Adrenal gland (tissue), 12 donors: ENCODE data around the gene MKX. TPM values are rescaled to one million over a fixed set of nuclear protein-coding genes. Genes with fewer than 3 reads are reported as not detected.

Experiments used
- DNase-seq, 7 donors: peaks; one replicate each; pipeline ENCODE4 v3.0.0-alpha.2; 2019 to 2020
- H3K27ac ChIP-seq, 5 donors: fragments of 200-600 bp; sonication (generic) in 4 of 5; 1 replicate in 3 of 5; 2 replicates in 2 of 5; pipeline versions ENCODE4 v1.5.1 to v1.8.0; 2016 to 2020; ENCODE audit warnings: mild to moderate bottlenecking in 1 of 5
- H3K27me3 ChIP-seq: fragments of 200-600 bp; 2 replicates; pipeline ENCODE4 v1.8.0; 2021
- H3K36me3 ChIP-seq, 2 donors: fragments of 200-600 bp; replicated peaks in 1 of 2; 1 replicate in 1 of 2; 2 replicates in 1 of 2; pipeline versions ENCODE4 v1.5.1 to v1.8.0; 2018 to 2022
- H3K4me1 ChIP-seq, 2 donors: fragments of 200-600 bp; replicated peaks in 1 of 2; 1 replicate in 1 of 2; 2 replicates in 1 of 2; pipeline versions ENCODE4 v1.5.1 to v1.8.0; 2018 to 2021
- H3K4me3 ChIP-seq, 4 donors: fragments of 200-600 bp; sonication (generic) in 3 of 4; one replicate each; pipeline ENCODE4 v1.5.1; 2016 to 2018
- H3K9me3 ChIP-seq, 3 donors: fragments of 200-600 bp; sonication (generic) in 1 of 3; replicated peaks in 1 of 3; 1 replicate in 2 of 3; 2 replicates in 1 of 3; pipeline versions ENCODE4 v1.5.1 to v1.8.0; 2016 to 2021
- CTCF ChIP-seq, 6 experiments: fragments of 450-650 bp in 4 of 6; fragments of 200-600 bp in 2 of 6; sonication (generic) in 1 of 6; IDR thresholded peaks; 1 replicate in 5 of 6; 2 replicates in 1 of 6; pipeline versions ENCODE4 v1.5.1 to v1.8.0; 2016 to 2021; ENCODE audit warnings: antibody characterized with exemption in 6 of 6, mild to moderate bottlenecking in 2 of 6, moderate library complexity in 1 of 6
- POLR2A ChIP-seq, 2 donors: fragments of 450-650 bp; IDR thresholded peaks; one replicate each; pipeline ENCODE4 v1.6.1; 2017; ENCODE audit warnings: antibody characterized with exemption in 2 of 2, mild to moderate bottlenecking in 2 of 2, moderate library complexity in 1 of 2
- WGBS, 4 donors: extraction: QIAGEN DNeasy Blood & Tissue Kit in 2 of 4; methylation state at CpG; one replicate each; pipeline versions ENCODE4 v1.1.5 to v1.1.7; 2013 to 2017; 5-methylcytosine and 5-hydroxymethylcytosine counted together
- intact Hi-C, 2 donors: fragments of 100-400 bp; cut with DNase I; formaldehyde crosslinking; loops; one replicate each; pipeline versions ENCODE4 v1.14.1 to v1.15.0; 2022 to 2023
- polyA plus RNA-seq, 3 donors: library from polyadenylated mRNA; stranded (reverse); fragments of 200-250 nt in 2 of 3; fragments of 350-450 nt in 1 of 3; fragmentation: Illumina TruSeq in 1 of 3; extraction: RNeasy Lipid Tissue Mini Kit (QIAGEN cat#74804) in 1 of 3; gene quantifications; one replicate each; pipeline ENCODE4 v1.2.3, GENCODE V29; 2013 to 2014
- total RNA-seq, 9 donors: library from RNA; depleted of rRNA in 4 of 9; stranded (reverse); fragments of >200 nt in 4 of 9; fragments of 120-200 nt in 1 of 9; fragmentation: NEBNext Ultra II Directional in 1 of 9; extraction: Animal tissue kit (Norgen Biotek cat#: 25700) in 1 of 9; gene quantifications; one replicate each; pipeline versions ENCODE4 v1.1.0 to v1.2.4, GENCODE V29; 2013 to 2023
- donor health status: healthy with polysubstance abuse.
- donor health status: Bipolar disorder and iron deficiency.
- donor health status: DM: yes; HTN: yes; CAD: no.
- donor health status: DM: no; HTN: no; CAD: no.
- donor health status: DM: no; HTN: no; CAD: no.
- donor health status: DM: yes; HTN: yes; CAD: no.

Gene MKX
- total and polyA plus RNA-seq, 12 donors: 0.06 to 5.4 (median 1.3) TPM

GRCh38 chr10:27748601-27749000 lies 3.0 kb upstream of the MKX start:
- intact Hi-C loops: no loop called here
- 32 to 39% (median 34%) methylated on average over 4 of the region's 4 CpGs for WGBS, 4 donors
- no peaks in the 10 kb centered on the region for H3K9me3 ChIP-seq
- no peak overlapping the region for H3K4me3 ChIP-seq
- DNase-seq: no peak
- no peak overlapping the region for H3K27ac ChIP-seq
- peaks cover 16 to 28% of the 10 kb centered on the region in 2 donors for H3K4me1 ChIP-seq
- TF ChIP-seq POLR2A (IDR thresholded peaks at IDR 0.05) (no peak), CTCF (IDR thresholded peaks at IDR 0.05) (no peak)
- H3K36me3 ChIP-seq: no peaks in the 10 kb centered on the region
- peaks cover 66% of the 10 kb centered on the region for H3K27me3 ChIP-seq

DNA sequence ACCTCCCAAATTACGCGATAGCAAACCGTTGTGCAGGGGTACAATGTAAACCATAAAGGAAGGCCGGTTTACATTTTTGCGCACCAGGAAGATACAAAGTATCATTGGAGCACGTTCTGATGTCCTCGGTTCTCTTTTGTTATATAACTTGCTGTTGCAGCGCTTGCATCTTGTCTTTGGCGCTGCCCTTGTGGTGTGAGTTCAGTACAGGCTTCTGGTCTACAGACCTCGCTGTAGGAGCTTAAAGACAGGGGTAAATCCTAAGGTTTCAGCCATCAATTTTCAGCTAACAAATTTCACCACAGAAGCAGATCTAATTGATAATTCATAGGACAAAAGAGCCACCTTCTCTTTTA lies 1.5 kb upstream of the MKX start:
- no peak for DNase-seq
- Histone ChIP-seq H3K27ac (no peak overlapping the region), H3K4me1 (peaks cover 16 to 39% of the 10 kb centered on the region in 2 donors), H3K4me3 (no peak overlapping the region), H3K27me3 (peaks cover 74% of the 10 kb centered on the region), H3K9me3 (no peaks in the 10 kb centered on the region), H3K36me3 (no peaks in the 10 kb centered on the region)
- TF ChIP-seq POLR2A (IDR thresholded peaks at IDR 0.05) (no peak), CTCF (IDR thresholded peaks at IDR 0.05) (no peak)
- 13 to 18% (median 16%) methylated on average over 10 of the region's 10 CpGs for WGBS, 4 donors
- intact Hi-C loops: no loop called here

GRCh38 chr10:27746397-27747095 lies 927 bp upstream of the MKX start:
- Histone ChIP-seq H3K4me1 (peaks cover 16 to 43% of the 10 kb centered on the region in 2 donors), H3K4me3 (peak overlapping the region in 1 of 4 donors; percentile 72), H3K27me3 (peaks cover 77% of the 10 kb centered on the region), H3K27ac (no peak overlapping the region), H3K9me3 (no peaks in the 10 kb centered on the region), H3K36me3 (no peaks in the 10 kb centered on the region)
- 5 to 10% (median 6%) methylated on average over 21 to 25 of the region's 25 CpGs for WGBS, 4 donors
- DNase-seq: no peak
- TF ChIP-seq CTCF (IDR thresholded peaks at IDR 0.05) (no peak), POLR2A (IDR thresholded peaks at IDR 0.05) (no peak)
- intact Hi-C loops: no loop called here

DNA sequence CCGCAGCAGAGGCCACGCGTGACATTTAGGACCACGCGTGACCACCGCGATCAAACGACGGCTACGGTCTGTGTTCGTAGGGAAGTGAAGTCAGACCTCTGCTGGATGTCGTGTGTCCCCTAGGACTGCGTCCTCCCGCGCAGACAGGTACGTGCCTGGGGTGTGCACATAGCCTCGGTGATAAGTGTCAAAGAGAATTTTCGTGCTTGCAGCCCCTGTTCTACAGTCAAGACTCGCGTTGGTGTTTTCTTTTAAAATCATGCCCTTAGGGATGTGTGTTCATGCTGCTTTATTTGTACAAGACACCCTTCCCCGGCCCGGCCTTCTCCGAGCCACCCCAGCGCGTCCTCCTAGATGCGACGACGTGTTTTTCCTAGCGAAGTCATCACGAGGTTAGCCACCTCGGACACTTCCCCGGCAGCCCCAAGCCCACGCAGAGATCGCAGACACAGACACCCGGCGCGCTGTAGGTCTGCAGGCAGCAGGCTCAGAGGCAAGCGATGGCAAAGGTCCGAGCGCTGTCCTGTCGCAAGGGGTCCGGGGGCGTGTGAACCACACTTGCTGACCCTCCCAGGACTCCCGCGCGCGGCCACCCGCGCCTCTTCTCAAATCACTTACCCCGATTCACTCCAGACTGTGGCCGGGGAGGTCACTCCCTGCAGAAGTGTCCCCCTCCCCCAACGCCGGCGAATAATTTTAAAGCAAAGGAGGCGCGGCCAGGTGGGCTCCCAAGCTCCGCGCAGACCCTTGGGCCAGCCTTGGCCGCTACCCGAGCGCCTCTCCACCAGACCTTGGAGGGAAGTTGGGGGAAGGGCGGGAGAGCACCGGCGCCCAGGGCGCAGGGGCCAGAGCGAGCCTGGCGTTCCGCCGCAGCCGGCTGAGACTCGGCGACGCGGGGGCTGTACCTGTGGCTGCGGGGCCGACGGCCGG lies 552 bp downstream of the MKX start:
- 2 to 4% (median 2%) methylated on average over 34 to 78 of the region's 78 CpGs for WGBS, 4 donors
- Histone ChIP-seq H3K4me1 (peaks cover 16 to 47% of the 10 kb centered on the region in 2 donors), H3K27ac (no peak overlapping the region)

More for the DNA sequence above, 552 bp downstream of the MKX start:
- Histone ChIP-seq H3K27me3 (peaks cover 80% of the 10 kb centered on the region), H3K36me3 (no peaks in the 10 kb centered on the region), H3K9me3 (no peaks in the 10 kb centered on the region), H3K4me3 (peak overlapping the region in 1 of 4 donors; percentile 72)
- DNase-seq: peak in 2 of 7 donors; percentile 2 to 14
- intact Hi-C loops: loop anchor here in 1 of 2 donors (5.0 kb wide), 1 partner anchor 432 kb away; no protein-coding TSS in a partner anchor
- TF ChIP-seq POLR2A (IDR thresholded peaks at IDR 0.05): no peak
- TF ChIP-seq CTCF (IDR thresholded peaks at IDR 0.05): no peak
